IgD-negative memory B cell (primary cell): Measurements from ENCODE around the gene PKP2. TPM values are rescaled to one million over a fixed set of nuclear protein-coding genes. Genes with fewer than 3 reads are reported as not detected.

Source experiments
- H3K27ac Mint-ChIP-seq, 3 donors: one replicate each; pipeline ENCODE4 v1.8.0; 2020 to 2022; ENCODE audit warnings: mild to moderate bottlenecking in 3 of 3, mixed read lengths in 3 of 3, moderate library complexity in 1 of 3
- H3K27me3 Mint-ChIP-seq: one replicate; pipeline ENCODE4 v1.8.0; 2021; ENCODE audit warnings: mixed read lengths
- H3K36me3 Mint-ChIP-seq: one replicate; pipeline ENCODE4 v1.8.0; 2020; ENCODE audit warnings: mild to moderate bottlenecking, mixed read lengths
- H3K4me1 Mint-ChIP-seq, 3 donors: one replicate each; pipeline ENCODE4 v1.8.0; 2020 to 2022; ENCODE audit warnings: mixed read lengths in 3 of 3, mild to moderate bottlenecking in 1 of 3
- H3K4me3 Mint-ChIP-seq, 4 donors: one replicate each; pipeline ENCODE4 v1.8.0; 2020 to 2022; ENCODE audit warnings: mild to moderate bottlenecking in 4 of 4, mixed read lengths in 4 of 4, moderate library complexity in 3 of 4
- H3K9me3 Mint-ChIP-seq, 3 donors: one replicate each; pipeline ENCODE4 v1.8.0; 2020 to 2021; ENCODE audit warnings: mixed read lengths in 3 of 3, mild to moderate bottlenecking in 1 of 3
- polyA plus RNA-seq: library from polyadenylated mRNA; unstranded; fragments of 300-500 nt; fragmentation: Illumina TruSeq; gene quantifications from one replicate; pipeline ENCODE4 v1.2.3, GENCODE V29; 2021

Gene PKP2
- polyA plus RNA-seq, 1 donor from 2014 or later, result 0.43 TPM

DNA sequence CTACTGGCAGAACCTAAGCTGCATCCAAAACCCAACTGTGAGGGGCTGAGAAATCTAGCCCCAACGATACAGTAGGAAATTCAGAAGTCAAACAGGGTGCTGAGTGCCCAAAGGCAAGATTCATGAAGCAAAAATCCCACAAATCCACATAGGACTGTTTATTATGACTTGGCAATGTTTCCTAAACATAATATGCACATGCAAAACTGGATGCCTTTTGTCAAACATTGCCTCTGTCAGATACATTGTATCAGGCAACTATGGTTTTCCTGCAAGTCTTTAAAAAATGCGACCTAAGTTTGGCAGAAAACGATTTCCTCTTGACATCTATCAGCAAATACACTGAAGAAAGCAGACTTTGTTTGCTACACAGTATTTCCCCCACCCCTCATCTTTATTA is 113.5 kb downstream of the PKP2 start:
- Mint-ChIP-seq H3K36me3 (no peaks in the 10 kb centered on the region), H3K27ac (no peak overlapping the region), H3K4me1 (peaks cover 0 to 2% (median 0%) of the 10 kb centered on the region in 3 donors), H3K27me3 (no peaks in the 10 kb centered on the region), H3K9me3 (peaks cover 0 to 2% (median 0%) of the 10 kb centered on the region in 3 donors), H3K4me3 (no peak overlapping the region)

DNA sequence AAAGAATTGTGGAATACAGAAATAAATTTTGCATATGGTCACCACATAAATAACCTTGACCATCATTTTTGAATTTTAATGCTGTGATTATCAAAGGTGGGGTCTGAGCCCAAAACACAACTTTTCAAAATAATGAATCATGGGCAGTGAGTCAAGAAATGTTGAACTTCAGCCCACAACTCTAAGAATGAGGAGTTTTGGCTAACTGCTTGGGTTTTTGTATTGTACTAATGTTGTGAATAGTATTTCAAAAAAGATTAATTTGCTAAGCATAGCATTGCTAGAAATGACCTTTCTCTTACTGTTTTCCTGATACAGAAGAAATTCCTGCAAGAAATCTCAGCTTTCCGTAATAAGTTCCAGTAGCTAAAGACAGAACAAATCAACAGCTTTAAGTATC is 116.5 kb downstream of the PKP2 start:
- Mint-ChIP-seq H3K4me3 (no peak overlapping the region), H3K9me3 (peaks cover 0 to 1% (median 0%) of the 10 kb centered on the region in 3 donors), H3K27ac (no peak overlapping the region), H3K4me1 (no peaks in the 10 kb centered on the region), H3K36me3 (no peaks in the 10 kb centered on the region), H3K27me3 (peaks cover 3% of the 10 kb centered on the region)

DNA sequence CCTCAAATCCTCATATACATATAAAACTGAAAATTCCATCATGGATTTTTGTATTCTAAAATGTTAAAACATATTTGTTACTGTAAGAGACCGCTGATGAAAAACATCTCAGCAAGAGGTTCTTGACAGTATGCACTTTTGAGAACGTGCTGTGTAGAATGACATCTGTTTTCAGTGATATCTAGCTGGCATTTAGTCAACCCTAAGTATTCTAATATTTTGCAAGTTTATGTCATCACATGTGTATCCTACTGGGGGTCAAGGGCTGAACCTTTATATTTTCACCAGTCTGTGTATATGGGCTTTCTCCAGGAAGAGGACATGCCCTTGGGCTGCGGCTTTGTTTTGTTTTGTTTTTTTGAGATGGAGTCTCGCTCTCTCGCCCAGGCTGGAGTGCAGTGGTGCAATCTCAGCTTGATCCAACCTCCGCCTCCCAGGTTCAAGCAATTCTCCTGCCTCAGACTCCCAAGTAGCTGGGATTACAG is 118.8 kb downstream of the PKP2 start:
- Mint-ChIP-seq H3K27me3 (peaks cover 3% of the 10 kb centered on the region), H3K9me3 (peaks cover 0 to 1% (median 0%) of the 10 kb centered on the region in 3 donors), H3K36me3 (no peaks in the 10 kb centered on the region), H3K4me1 (no peaks in the 10 kb centered on the region), H3K27ac (no peak overlapping the region), H3K4me3 (no peak overlapping the region)

DNA sequence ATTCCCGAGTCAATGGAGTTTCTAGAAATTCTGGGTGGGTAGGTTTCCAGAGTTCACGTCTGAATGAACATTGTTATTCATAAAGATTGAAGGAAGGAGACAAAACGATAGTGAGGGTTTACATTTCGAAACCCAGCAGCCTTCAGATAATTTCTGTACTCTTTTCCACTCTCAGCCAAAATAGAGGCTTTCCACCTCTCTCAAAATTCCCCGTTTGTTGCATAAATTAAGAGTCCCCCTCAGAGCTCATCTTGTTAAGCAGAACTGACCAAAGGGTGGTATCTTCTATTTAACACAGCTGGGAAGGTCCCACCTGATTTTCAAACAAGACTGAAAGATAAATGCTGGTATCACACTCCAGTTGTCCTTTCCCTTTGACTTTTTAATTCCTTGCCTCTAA is 119.4 kb downstream of the PKP2 start:
- H3K4me3 Mint-ChIP-seq, result no peak overlapping the region
- H3K27me3 Mint-ChIP-seq, result peaks cover 3% of the 10 kb centered on the region
- H3K4me1 Mint-ChIP-seq, result no peaks in the 10 kb centered on the region
- no peak overlapping the region for H3K27ac Mint-ChIP-seq
- H3K36me3 Mint-ChIP-seq, result no peaks in the 10 kb centered on the region
- peaks cover 0 to 1% (median 0%) of the 10 kb centered on the region in 3 donors for H3K9me3 Mint-ChIP-seq

DNA sequence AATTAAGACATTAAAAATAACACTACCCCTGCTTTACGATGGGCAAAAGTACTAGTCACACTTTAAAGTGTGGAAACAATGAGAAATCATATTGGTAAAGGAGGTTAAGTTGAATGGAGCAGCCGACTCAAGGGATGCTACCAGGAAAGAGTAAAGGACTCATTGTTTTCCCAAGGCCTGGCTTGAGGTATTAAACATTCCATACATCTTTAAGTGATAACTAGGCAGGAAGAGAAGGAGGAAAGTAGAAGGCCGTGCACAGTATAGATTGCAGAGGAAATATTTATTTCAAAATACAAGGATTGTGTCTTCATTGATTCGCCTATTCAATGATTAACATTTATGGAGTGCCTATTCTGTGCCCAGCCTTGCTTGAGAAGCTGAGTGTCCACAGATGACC is 120.3 kb downstream of the PKP2 start:
- no peak overlapping the region for H3K27ac Mint-ChIP-seq

DNA sequence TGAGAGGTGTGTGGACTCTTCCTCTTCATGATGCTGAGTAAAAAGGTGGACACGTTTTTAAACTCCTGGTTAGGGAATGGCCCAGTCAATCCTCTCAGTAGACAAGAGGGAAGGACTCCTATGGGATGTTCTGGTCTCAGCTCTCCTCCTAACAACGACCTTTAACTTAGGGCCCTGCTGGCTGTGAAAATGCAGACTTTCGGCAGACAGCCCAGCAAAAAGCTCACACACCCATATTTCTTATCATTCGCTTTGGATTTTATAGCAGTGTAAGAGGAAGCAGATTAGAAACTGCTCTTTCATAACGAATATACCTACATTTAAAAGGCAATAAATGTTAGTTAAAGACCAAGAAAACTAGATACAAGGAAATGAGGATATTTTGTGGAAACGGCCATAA is 122.9 kb downstream of the PKP2 start:
- H3K36me3 Mint-ChIP-seq, result no peaks in the 10 kb centered on the region
- no peak overlapping the region for H3K4me3 Mint-ChIP-seq
- no peaks in the 10 kb centered on the region for H3K4me1 Mint-ChIP-seq
- no peak overlapping the region for H3K27ac Mint-ChIP-seq
- H3K27me3 Mint-ChIP-seq, result peaks cover 8% of the 10 kb centered on the region
- H3K9me3 Mint-ChIP-seq, result peaks cover 0 to 1% (median 0%) of the 10 kb centered on the region in 3 donors

More for the DNA sequence above, 120.3 kb downstream of the PKP2 start:
- no peak overlapping the region for H3K4me3 Mint-ChIP-seq
- H3K27me3 Mint-ChIP-seq, result peaks cover 3% of the 10 kb centered on the region
- H3K36me3 Mint-ChIP-seq, result no peaks in the 10 kb centered on the region
- H3K4me1 Mint-ChIP-seq, result no peaks in the 10 kb centered on the region
- H3K9me3 Mint-ChIP-seq, result peaks cover 0 to 1% (median 0%) of the 10 kb centered on the region in 3 donors

GRCh38 chr12:32770141-32770540 is 126.4 kb downstream of the PKP2 start:
- H3K27ac Mint-ChIP-seq, result no peak overlapping the region
- H3K4me1 Mint-ChIP-seq, result no peaks in the 10 kb centered on the region
- H3K4me3 Mint-ChIP-seq, result no peak overlapping the region
- H3K9me3 Mint-ChIP-seq, result peaks cover 0 to 1% (median 0%) of the 10 kb centered on the region in 3 donors
- H3K27me3 Mint-ChIP-seq, result peaks cover 10% of the 10 kb centered on the region
- H3K36me3 Mint-ChIP-seq, result peaks cover 2% of the 10 kb centered on the region

GRCh38 chr12:32768518-32768917 is 128.1 kb downstream of the PKP2 start:
- H3K4me1 Mint-ChIP-seq, result no peaks in the 10 kb centered on the region
- H3K27me3 Mint-ChIP-seq, result peaks cover 11% of the 10 kb centered on the region
- H3K27ac Mint-ChIP-seq, result no peak overlapping the region
- no peak overlapping the region for H3K4me3 Mint-ChIP-seq
- H3K36me3 Mint-ChIP-seq, result peaks cover 2% of the 10 kb centered on the region
- H3K9me3 Mint-ChIP-seq, result peaks cover 0 to 1% (median 0%) of the 10 kb centered on the region in 3 donors

GRCh38 chr12:32765906-32766305 is 130.7 kb downstream of the PKP2 start:
- H3K27me3 Mint-ChIP-seq, result peaks cover 11% of the 10 kb centered on the region
- H3K4me1 Mint-ChIP-seq, result peaks cover 10 to 16% (median 15%) of the 10 kb centered on the region in 3 donors
- H3K36me3 Mint-ChIP-seq, result peaks cover 2% of the 10 kb centered on the region
- no peak overlapping the region for H3K4me3 Mint-ChIP-seq
- no peak overlapping the region for H3K27ac Mint-ChIP-seq
- H3K9me3 Mint-ChIP-seq, result peaks cover 0 to 1% (median 0%) of the 10 kb centered on the region in 3 donors

DNA sequence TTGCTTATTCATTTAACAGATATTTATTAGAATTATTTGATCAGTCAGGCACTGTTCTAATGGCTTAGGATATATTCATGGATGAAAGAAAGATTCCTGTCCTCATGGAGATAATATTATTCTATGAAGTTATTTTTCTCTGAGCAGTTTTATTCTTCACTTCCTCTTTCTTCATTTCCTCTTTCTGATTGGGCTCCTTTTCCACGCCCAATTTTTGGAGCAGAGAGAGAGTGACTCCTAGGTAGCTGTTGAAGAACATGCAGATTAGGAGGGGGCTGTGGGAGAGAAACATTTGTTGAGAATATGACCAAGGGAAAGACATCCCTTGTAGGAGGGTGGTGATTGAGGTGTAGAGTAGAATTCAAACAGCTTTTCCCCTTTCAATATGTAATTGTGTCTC is 134.9 kb downstream of the PKP2 start:
- Mint-ChIP-seq H3K36me3 (no peaks in the 10 kb centered on the region), H3K4me1 (peaks cover 10 to 16% (median 15%) of the 10 kb centered on the region in 3 donors), H3K27me3 (peaks cover 2% of the 10 kb centered on the region), H3K4me3 (peak overlapping the region in 3 of 4 donors; percentile 7 to 31 (median 31)), H3K27ac (peak overlapping the region in 1 of 3 donors; percentile 87), H3K9me3 (no peaks in the 10 kb centered on the region)

- H3K9me3 Mint-ChIP-seq, result no peaks in the 10 kb centered on the region
- peaks cover 2% of the 10 kb centered on the region for H3K36me3 Mint-ChIP-seq
- H3K4me1 Mint-ChIP-seq, result peaks cover 19 to 27% (median 22%) of the 10 kb centered on the region in 3 donors
- H3K27ac Mint-ChIP-seq, result no peak overlapping the region
- H3K27me3 Mint-ChIP-seq, result no peaks in the 10 kb centered on the region
- H3K4me3 Mint-ChIP-seq, result peak overlapping the region in 2 of 4 donors; percentile 10 to 90
Measured at GRCh38 chr12:32757157-32757556, 139.4 kb downstream of the PKP2 start.

DNA sequence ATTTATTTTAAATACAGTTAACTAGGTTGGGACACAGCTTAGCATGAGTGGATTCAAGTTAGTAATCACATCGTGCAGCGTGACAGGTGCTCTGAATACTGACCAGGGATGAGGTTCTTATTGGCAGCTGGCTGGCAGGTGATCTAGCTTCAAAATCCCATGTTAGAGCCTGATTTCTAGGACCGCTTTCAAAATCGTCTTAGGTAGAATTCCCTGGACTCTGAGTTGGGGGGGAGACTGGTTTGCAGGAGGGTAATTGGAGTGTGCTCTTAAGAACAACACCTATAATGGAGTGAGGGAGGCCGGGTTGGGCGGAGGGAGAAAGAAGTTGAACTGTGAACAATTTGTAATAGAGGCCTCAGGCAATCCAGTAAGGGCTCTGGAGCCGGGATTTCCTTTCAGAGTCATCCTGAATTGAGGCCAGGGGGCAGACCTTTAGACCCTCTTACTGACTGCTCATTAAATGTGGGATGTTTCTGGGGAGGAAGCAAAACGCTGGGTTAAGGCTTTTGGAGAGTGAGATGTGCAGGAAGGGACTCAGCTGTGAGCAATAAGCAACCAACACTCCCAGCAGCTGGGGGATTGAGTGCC is 140.0 kb downstream of the PKP2 start:
- peaks cover 14 to 21% (median 16%) of the 10 kb centered on the region in 3 donors for H3K4me1 Mint-ChIP-seq
- no peaks in the 10 kb centered on the region for H3K27me3 Mint-ChIP-seq
- H3K36me3 Mint-ChIP-seq, result peaks cover 4% of the 10 kb centered on the region
- H3K27ac Mint-ChIP-seq, result peak overlapping the region; percentile 69 to 94 (median 87)
- no peaks in the 10 kb centered on the region for H3K9me3 Mint-ChIP-seq
- H3K4me3 Mint-ChIP-seq, result peak overlapping the region; percentile 90 to 98 (median 93)

DNA sequence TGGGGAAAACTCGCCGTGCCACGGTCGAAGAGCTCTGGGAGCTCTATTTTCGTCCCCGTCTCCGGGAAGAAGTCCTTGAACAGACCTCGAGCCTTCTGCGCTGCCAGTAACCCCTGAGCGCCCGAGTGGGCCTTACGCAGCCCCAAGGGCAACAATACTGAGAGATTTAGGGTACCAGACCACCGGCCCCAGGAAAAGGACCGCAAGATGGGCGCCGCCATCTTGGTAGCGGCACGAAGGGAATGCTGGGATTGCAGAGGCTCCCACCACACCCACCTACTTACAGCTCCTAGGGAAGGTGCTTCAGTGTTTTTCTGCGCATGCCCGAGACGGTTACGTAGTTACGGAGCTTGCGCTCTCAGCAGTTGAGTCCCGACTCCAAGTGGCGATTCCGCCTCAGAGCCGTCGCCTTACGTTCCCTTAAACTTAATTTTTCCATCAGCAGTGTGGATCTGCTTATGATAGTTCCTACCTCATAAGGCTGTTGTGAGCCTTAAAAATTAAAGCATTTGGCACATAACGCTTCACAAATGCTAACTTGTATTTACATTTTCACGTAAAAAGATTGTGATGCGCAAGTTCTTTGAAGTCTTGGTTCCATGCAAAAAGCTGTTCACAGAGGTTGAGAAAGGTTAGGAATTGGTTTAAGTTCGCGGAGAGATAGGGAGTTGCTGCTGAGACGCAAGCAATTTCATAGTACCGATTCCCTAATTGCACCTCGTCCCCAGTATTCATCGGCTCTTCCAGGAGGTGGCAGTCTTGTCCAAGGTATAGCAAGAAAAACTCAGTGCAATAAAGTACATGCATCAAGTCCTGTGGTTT is 140.7 kb downstream of the PKP2 start, which contains the start of gene YARS2:
Gene YARS2, minus strand, starts transcription at position 244 of the 822 bp plus-strand sequence. Its CDS starts 23 bp downstream, at position 221.
- Mint-ChIP-seq H3K4me1 (peaks cover 11 to 18% (median 13%) of the 10 kb centered on the region in 3 donors), H3K27me3 (no peaks in the 10 kb centered on the region), H3K9me3 (no peaks in the 10 kb centered on the region), H3K36me3 (peaks cover 4% of the 10 kb centered on the region), H3K27ac (peak within 1 kb of the TSS; percentile 69 to 94 (median 87)), H3K4me3 (peak within 1 kb of the TSS; percentile 90 to 98 (median 93))

- no peaks in the 10 kb centered on the region for H3K9me3 Mint-ChIP-seq
- peak overlapping the region; percentile 90 to 98 (median 93) for H3K4me3 Mint-ChIP-seq
- H3K4me1 Mint-ChIP-seq, result peaks cover 11 to 18% (median 13%) of the 10 kb centered on the region in 3 donors
- no peaks in the 10 kb centered on the region for H3K27me3 Mint-ChIP-seq
- H3K27ac Mint-ChIP-seq, result peak overlapping the region; percentile 69 to 94 (median 87)
- peaks cover 4% of the 10 kb centered on the region for H3K36me3 Mint-ChIP-seq
Measured at GRCh38 chr12:32755051-32755653, 141.4 kb downstream of the PKP2 start.

GRCh38 chr12:32754111-32754510 is 142.5 kb downstream of the PKP2 start:
- Mint-ChIP-seq H3K4me3 (peak overlapping the region; percentile 61 to 92 (median 88)), H3K36me3 (peaks cover 4% of the 10 kb centered on the region), H3K27ac (peak overlapping the region; percentile 69 to 94 (median 78)), H3K4me1 (peaks cover 11 to 18% (median 13%) of the 10 kb centered on the region in 3 donors), H3K27me3 (no peaks in the 10 kb centered on the region), H3K9me3 (no peaks in the 10 kb centered on the region)
